Stimulated activated CD4-positive, alpha-beta T cell treated with anti-CD3 and anti-CD28 coated beads, Interleukin-12 subunit alpha, Interleukin-12 subunit beta, amount 100 ng/mL, for 24 hours (primary cell): ENCODE results near the gene RIPOR1.
A peak's percentile ranks its signal among the peaks of the same experiment; 100 is the strongest.

Source experiments
- DNase-seq, 2 experiments: peaks; one replicate each; pipeline ENCODE4 v3.0.0-alpha.2; 2020; ENCODE audit warnings: low read depth in 2 of 2

The RIPOR1 gene

DNA sequence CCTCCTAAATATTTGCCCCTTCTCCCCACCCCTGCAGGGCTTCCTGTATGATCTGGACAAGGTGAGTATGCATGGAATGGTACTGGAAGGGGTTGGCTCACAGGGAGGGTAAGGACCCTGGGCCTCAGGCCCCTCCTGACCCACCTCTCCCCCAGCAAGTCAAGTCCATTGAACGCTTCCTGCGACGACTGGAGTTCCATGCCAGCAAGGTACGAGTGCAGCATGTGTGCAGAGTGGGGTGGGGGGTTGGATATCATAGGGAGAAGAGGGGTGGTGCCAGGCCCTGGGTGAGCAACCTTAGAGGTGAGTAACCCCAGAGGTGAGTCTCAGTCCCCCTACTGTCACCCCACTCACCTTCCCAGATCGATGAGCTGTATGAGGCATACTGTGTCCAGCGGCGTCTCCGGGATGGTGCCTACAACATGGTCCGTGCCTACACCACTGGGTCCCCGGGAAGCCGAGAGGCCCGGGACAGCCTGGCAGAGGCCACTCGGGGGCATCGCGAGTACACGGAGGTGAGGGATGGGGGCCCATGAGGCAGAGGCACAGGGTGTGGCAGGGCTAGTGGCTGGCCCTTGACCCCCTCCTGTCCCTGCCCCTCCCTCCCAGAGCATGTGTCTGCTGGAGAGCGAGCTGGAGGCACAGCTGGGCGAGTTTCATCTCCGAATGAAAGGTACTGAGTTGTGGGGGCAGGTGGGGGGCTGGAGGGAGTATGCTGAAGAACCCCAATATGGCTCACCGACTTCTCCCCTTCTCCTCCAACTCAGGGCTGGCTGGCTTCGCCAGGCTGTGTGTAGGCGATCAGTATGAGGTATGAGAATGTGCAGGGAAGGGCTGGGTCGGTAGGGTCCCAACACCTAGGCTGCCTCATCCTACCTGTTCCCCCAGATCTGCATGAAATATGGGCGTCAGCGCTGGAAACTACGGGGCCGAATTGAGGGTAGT lies 11.3 kb downstream of the RIPOR1 start:
- no peak for DNase-seq

DNA sequence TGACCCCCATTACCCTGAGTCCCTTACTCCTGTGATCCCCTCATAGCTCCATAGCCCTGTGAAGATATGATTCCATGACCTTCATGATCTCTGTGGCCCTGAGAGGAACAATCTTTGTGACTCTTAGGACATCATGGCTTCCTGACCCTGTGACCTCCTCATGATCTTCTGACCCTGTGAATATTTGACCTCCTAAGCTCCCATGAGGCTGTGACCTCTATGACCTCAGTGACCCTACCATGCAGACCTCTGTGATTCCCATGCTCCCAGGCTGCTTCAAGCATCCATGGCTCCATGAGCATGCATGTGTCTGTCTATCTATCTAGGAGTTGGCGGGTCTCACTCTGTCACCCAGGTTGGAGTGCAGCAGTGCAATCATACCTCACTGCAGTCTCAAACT lies 12.1 kb downstream of the RIPOR1 start:
- no peak for DNase-seq

DNA sequence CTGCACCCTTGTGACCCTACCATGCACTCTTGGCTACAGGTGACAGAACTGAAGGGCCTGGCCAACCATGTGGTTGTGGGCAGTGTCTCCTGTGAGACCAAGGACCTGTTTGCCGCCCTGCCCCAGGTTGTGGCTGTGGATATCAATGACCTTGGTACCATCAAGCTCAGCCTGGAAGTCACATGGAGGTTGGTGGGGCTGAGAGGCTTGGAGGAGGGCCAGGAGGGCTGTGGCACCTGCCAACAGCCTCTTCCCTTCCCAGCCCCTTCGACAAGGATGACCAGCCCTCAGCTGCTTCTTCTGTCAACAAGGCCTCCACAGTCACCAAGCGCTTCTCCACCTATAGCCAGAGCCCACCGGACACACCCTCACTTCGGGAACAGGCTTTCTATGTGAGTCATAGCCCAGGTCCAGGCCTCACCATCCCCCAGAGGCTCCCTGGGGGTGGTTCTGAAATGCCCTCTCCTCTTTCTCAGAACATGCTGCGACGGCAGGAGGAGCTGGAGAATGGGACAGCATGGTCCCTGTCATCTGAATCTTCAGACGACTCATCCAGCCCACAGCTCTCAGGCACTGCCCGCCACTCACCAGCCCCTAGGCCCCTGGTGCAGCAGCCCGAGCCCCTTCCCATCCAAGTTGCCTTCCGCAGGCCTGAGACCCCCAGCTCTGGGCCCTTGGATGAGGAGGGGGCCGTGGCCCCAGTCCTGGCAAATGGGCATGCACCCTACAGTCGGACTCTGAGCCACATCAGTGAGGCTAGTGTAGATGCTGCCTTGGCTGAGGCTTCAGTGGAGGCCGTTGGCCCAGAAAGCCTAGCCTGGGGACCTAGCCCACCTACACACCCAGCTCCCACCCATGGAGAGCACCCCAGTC lies 13.0 kb downstream of the RIPOR1 start:
- no peak for DNase-seq

DNA sequence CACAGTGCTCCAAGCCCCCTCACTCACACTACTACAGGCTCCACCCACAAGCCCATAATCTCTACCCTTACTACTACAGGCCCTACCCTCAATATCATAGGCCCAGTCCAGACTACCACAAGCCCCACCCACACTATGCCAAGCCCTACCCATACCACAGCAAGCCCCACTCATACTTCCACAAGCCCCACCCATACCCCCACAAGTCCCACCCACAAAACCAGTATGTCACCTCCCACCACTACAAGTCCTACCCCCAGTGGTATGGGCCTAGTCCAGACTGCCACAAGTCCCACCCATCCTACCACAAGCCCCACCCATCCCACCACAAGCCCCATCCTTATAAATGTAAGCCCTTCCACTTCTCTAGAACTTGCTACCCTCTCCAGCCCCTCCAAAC lies 13.8 kb downstream of the RIPOR1 start:
- DNase-seq = peak in 1 of 2 experiments; percentile 56

DNA sequence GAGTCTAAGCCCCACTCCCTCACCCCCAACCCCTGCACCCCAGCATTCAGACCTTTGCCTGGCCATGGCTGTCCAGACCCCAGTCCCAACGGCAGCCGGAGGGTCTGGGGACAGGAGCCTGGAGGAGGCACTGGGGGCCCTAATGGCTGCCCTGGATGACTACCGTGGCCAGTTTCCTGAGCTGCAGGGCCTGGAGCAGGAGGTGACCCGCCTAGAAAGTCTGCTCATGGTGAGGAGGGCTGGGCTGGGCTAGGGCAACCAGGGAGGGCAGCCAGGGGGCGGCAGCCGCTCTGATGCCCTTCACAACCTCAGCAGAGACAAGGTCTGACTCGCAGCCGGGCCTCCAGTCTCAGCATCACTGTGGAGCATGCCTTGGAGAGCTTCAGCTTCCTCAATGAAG lies 14.4 kb downstream of the RIPOR1 start:
- no peak for DNase-seq

DNA sequence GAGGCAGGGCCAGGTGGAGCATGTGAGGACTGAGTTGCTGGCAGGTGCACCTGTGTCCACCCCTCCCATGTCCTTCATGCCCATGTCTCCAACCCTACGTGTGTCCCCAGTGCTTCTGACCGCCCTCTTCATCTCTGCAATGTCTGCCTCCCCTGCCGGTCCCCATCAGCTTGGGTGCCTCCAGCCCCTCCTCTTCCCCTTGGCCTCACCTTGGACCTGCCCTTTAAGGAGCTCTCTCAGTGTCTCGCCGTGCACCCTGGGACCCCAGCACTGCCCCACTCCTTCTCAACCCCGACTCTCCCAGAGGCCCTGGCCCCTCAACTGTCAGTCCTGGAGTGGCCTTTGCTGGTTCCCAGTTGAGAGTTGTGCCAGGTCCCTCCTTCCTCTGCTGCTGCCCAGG lies 15.0 kb downstream of the RIPOR1 start:
- DNase-seq = no peak

DNA sequence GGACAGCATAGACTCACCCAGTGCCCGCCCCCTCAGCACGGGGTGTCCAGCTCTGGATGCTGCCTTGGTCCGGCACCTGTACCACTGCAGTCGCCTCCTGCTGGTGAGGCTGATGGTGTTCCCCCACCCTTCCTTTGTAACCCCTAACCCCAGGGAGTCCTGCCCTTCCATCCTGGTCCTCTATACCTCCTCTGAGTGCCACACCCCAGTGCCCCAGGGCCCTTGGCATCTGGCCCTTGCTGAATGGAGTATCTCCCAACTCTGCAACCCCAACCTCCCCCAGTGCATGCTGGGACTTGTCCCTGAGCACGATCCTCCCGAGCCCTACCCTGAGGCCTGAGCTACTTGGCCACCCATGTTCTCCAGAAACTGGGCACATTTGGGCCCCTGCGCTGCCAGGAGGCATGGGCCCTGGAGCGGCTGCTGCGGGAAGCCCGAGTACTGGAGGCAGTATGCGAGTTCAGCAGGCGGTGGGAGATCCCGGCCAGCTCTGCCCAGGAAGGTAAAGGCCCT lies 15.8 kb downstream of the RIPOR1 start:
- DNase-seq = no peak

DNA sequence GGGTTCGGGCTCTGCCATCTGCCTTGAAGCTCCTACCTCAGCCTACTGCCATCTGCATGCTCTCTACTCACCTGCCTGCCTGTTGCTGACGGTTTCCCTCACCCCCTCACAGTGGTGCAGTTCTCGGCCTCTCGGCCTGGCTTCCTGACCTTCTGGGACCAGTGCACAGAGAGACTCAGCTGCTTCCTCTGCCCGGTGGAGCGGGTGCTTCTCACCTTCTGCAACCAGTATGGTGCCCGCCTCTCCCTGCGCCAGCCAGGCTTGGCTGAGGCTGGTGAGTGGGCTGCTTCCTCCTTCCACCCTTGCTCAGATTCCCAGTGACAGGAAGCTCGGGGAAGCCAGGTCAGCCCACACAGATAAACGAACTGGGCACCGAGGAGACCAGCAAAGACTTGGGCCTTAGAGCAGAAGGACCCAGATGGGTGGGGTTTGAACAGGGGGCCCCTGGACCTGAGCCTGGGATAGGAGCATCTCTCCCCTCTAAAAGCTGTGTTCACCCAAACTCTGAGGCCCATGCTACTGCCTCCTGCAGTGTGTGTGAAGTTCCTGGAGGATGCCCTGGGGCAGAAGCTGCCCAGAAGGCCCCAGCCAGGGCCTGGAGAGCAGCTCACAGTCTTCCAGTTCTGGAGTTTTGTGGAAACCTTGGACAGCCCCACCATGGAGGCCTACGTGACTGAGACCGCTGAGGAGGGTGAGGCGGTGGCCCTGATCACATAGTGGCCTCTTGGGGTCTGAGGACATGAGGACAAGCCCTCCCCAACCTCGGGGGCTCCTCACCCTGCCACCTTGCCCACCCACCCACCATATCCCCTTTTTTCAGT lies 16.4 kb downstream of the RIPOR1 start:
- no peak for DNase-seq

DNA sequence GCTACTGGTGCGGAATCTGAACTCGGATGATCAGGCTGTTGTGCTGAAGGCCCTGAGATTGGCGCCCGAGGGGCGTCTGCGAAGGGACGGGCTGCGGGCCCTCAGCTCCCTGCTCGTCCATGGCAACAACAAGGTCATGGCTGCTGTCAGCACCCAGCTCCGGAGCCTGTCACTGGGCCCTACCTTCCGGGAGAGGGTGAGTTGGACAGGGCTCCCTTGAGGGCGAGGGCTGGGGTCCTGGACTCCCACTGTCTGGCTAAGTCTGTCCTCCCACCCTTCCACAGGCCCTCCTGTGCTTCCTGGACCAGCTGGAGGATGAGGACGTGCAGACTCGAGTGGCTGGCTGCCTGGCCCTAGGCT lies 17.0 kb downstream of the RIPOR1 start:
- no peak for DNase-seq

DNA sequence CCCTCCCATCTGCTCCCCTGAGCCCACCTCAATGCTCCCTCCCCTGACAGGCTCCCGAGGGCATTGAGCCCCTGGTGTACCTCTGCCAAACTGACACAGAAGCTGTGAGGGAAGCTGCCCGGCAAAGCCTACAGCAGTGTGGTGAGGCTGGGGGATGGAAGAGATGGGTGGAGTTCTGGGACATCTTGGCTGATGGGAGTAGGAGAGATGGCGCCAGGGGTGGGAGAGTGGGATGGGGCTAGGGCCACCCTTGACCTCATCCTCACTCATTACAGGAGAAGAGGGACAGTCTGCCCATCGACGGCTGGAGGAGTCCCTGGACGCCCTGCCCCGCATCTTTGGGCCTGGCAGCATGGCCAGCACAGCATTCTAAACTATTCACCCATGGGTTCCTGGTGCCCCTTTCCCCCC lies 17.5 kb downstream of the RIPOR1 start:
- DNase-seq = no peak

DNA sequence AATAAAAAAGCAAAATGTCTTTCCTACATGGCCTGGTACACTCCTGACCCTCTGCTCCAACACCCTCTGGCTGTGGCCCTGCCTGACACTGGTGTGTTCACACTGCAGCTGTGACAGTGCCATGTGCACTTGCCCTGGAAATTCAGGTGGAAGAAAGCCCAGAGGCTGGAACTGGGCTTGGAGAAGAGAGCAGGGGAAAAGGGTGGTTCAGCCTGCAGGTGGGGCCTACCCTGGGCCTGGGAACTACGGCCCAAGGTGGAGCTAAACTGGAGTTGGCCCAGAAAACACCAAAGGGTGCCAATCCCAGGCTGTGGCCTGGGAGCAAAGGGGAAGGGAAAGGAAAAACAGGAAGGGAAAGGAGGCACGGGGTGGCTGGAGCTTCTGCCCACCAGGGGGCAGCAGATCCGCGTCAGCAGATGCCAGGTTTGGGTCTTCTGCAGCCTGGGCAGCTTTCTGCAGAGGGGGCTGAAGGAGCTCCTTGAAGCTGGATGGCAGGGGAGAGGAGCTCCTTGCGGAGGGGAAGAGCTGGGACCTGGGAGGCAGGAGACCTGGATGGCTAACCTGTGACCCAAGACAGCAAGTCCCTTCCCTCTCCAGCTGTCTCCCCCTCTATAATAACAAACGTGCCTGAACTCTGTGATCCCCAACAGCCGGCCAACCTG lies 18.3 kb downstream of the RIPOR1 start:
- DNase-seq = peak; percentile 52 to 65

DNA sequence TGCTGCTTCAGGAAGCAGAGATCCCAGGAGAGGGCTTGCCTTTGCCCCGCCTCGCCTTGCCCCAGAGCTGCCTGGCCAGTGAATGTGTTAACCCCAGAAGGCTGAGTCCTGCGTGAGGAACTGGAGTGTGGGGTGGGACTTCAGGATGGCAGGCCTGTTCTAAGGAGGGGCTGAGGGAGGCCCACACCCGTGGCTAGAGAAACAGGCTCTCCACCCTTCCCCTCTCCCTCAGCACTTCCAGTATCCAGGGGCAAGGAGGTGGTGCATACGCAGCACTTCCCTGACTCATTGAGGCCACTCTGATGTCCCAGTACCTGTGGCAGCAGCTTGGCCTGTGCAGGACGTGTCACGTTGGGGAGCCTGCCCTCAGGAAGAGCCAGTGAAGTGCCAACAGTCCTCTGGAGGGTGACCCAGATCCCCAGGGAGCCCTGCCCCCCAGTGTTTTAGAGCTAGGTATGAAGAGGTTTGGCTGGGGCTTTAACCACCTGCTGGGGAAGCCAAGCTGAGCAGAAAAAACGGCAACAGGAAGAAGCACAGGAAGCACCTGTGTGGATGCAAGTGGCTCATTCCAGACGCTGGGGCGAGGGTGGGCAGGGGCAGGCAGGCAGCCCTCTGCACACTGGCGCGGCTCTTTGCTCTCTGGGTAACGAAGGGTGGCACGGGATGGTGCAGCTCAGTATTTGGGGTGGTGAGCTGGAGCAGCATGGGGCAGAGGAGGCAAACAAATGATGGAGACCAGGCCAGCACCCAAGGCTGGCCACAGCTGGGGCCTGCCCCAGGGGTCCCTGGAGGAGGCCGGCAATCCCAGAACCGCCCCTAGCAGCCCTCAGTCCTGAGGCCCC lies 19.0 kb downstream of the RIPOR1 start:
- no peak for DNase-seq

DNA sequence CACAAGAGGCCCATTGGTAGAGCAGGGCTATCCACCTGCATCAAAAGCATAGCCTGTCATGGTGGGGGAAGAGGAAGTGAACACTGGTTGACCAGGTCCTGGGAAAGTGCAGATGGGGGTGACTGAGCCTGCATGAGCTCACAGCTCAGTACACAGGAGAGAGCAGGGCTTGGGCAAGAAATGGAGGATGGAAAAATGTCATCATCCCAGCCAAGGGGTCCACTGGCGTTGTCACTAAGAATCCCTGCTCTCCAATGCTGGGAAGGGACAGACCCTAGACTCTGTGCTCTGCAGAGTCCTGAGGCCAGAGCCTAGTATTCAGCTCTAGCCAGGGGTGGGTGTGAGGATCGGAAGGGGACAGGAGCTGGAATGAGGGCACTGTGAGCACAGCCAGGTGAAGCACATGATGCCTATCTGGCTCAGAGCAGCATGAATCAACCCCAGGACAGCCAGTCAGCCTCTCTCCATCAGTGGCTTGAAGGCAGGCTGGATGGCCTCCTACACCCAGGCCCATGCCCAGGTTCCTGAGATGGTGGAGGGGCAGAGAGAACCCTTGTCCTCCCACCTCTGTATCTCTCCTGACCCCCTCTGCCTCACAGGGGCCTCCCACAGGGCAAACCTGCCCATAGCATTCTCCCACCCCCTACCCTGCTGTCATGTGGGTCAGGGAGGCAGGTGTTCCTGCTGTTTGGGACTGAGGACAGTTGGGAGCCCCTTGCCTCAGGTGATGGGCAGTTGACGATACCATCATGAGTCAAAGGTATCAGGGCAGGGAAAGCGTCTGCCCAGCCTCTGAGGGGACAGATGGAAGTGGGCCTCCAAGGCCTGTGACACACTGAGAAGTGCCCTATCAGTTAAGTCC lies 19.9 kb downstream of the RIPOR1 start:
- no peak for DNase-seq

DNA sequence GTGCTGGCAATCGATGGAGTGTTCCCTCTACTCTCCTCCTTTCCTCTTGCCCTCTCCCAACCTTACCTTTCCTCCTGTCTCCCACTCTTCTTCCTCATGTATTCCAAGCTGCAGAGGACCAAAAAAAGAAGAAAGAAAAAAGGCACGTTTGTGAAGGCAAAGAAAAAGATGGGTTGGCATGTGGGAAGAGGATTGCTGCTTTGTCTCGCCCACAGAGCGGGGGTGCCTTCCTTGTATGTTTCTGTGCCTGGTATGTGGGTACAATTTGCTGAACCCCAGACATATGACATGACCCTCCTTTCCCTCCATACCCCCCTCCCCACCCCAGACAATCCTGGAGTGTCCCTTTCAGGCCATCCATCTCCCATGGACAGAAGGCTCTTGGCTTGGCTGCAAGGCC lies 20.6 kb downstream of the RIPOR1 start:
- DNase-seq = no peak

DNA sequence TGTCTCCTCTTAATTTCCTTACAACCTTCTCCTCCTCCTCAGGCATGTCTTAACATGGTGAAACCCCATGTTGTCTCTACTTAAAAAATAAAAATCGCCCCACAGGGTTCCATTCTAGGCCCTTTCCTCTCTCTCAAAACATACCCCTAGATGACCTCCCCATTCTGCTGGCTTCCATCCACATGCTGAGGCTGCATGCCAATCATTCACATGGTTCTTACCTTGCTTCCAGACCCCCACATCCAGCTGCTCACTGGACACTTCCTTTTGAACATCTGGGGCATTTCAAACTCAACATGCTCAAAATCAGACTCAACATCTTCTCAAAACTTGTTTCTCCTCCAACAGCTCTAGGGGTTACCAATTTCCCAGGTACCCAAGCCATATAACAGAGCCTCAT lies 21.3 kb downstream of the RIPOR1 start:
- no peak for DNase-seq

DNA sequence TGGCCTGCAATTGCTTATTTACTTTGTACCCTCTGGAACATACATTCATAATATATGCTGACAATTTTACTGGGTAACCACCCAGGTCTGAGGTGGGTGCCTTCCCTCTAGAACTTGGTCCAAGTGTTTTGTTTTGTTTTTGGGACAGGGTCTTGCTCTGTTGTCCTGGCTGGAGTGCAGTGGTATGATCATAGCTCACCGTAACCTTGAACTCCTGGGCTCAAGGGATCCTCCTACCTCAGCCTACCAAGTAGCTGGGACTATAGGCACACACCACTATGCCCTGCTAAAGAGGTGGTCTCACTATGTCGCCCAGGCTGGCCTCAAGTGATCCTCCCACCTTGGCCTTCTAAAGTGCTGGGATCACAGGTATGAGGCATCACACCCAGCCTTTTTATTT lies 22.5 kb downstream of the RIPOR1 start:
- no peak for DNase-seq

DNA sequence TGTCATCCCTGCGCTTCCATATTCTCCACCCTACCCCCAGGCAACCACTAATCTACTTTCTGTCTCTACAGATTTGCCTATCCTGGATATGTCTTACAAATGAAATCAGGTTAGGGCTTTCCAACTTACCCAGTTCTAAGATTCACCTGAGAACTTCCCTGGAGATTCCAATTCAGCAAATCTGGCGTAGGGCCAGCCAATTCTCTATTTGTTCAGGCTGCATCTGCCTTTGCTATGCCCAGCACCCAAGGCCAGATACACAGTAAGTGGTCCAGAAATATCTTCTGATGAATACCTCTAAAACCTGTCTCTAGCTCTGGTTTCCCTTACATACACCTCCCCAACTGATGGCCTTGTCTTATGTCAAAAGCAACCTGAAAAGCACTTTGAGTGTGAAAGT lies 23.3 kb downstream of the RIPOR1 start:
- no peak for DNase-seq

DNA sequence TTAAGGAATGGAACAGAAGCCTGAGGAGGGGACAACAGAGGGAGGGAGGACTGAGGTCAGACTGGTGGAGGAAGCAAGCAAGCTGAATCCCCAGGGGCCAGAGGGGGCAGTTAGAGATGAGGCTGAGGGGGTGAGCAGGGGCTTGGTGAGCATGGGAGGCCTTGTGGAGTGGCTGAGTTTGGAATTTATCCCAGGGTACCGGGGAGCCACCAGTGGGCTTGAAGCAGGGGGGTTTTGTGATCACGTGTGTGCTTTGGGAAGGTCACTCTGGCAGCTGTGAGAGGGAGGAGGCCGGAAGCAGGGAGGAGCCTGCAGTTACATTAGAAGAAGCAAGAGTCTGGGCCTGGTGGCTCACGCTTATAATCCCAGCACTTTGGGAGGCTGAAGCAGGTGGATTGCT lies 23.8 kb downstream of the RIPOR1 start:
- no peak for DNase-seq

DNA sequence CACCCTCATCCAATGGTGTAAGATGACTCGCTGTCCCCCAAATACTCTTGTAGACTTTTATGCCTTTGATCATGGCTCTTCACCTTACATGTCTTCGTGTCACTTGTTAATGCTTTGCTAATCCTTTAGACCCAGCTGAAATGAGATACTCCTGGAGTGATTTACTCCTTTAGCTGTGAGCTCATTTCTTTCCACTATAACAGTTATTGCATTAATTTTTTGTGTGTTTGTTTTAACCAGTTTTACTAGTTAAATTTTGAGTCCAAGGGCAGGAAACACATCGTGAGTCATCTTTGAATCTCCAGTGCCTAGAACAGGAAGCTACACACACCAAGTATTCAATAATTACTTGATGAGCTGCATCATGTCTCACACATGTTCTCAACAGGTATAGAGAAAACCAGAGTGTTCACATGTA lies 27.2 kb downstream of the RIPOR1 start:
- no peak for DNase-seq
